K562 (cell line): ENCODE results near the gene GBF1. TPM values are rescaled to one million over a fixed set of nuclear protein-coding genes. Genes with fewer than 3 reads are reported as not detected.

Experiments used
- BCOR ChIP-seq: fragments of 450-650 bp; IDR thresholded peaks from 2 replicates; pipeline ENCODE4 v1.6.1; 2016
- BRF1 ChIP-seq: IDR thresholded peaks from 3 replicates; pipeline ENCODE4 v1.6.1; 2011; ENCODE audit warnings: borderline replicate concordance, mild to moderate bottlenecking; ENCODE audit not compliant: insufficient read length; ENCODE audit errors: extremely low read depth
- FOXK2 ChIP-seq, 2 experiments: fragments of 450-650 bp; IDR thresholded peaks in 1 of 2; conservative IDR thresholded peaks in 1 of 2; 2 replicates each; pipeline ENCODE4 v1.6.1; 2016; ENCODE audit warnings: low read depth in 2 of 2, mild to moderate bottlenecking in 1 of 2
- HMGN3 ChIP-seq: IDR thresholded peaks from 2 replicates; pipeline ENCODE4 v1.6.1; 2011; ENCODE audit warnings: borderline replicate concordance, low read depth, mild to moderate bottlenecking, mixed read lengths, low read length; ENCODE audit not compliant: insufficient read length; ENCODE audit errors: extremely low read depth
- HOXB6 ChIP-seq: fragments of 250-450 bp; sonication (Bioruptor Pico); IDR thresholded peaks from 2 replicates; pipeline ENCODE4 v1.5.1; 2022; ENCODE audit warnings: mild to moderate bottlenecking, borderline replicate concordance
- KAT2B ChIP-seq: IDR thresholded peaks from one replicate; pipeline ENCODE4 v1.6.1; 2012; ENCODE audit warnings: low read depth, mild to moderate bottlenecking, control low read depth, inconsistent platforms, low read length, moderate library complexity
- KHSRP ChIP-seq: fragments of 450-650 bp; IDR thresholded peaks from 2 replicates; pipeline ENCODE4 v1.6.1; 2017
- POLR2AphosphoS2 ChIP-seq: IDR thresholded peaks from 2 replicates; pipeline ENCODE4 v1.6.1; 2012; ENCODE audit warnings: low read length, improper control_type of control experiment
- RB1 ChIP-seq: fragments of 450-650 bp; IDR thresholded peaks from 2 replicates; pipeline ENCODE4 v1.6.1; 2017; ENCODE audit warnings: low read depth, mild to moderate bottlenecking
- RBM39 ChIP-seq: fragments of 200-400 bp; formaldehyde crosslinking; optimal IDR thresholded peaks from 2 replicates; pipeline ENCODE3; 2018; ENCODE audit warnings: low read depth, low read length
- SIN3A ChIP-seq, 2 experiments: fragments of 150-350 bp in 1 of 2; IDR thresholded peaks; 2 replicates each; pipeline ENCODE4 v1.6.1; 2011 to 2016; ENCODE audit warnings: borderline replicate concordance in 2 of 2, low read depth in 2 of 2, low read length in 2 of 2, mild to moderate bottlenecking in 2 of 2, moderate library complexity in 2 of 2; ENCODE audit not compliant: control insufficient read depth in 1 of 2
- SUPT5H ChIP-seq: fragments of 450-650 bp; IDR thresholded peaks from 2 replicates; pipeline ENCODE4 v1.6.1; 2016
- TEAD1 ChIP-seq, 2 experiments: fragments of 450-650 bp in 1 of 2; sonication (generic) in 1 of 2; formaldehyde crosslinking; IDR thresholded peaks; 2 replicates each; pipeline versions ENCODE4 v1.4.0 to v1.8.0; 2020 to 2022; ENCODE audit warnings: mild to moderate bottlenecking in 2 of 2, missing genetic modification reagents in 1 of 2
- ZBTB8A ChIP-seq: fragments of 450-650 bp; IDR thresholded peaks from 2 replicates; pipeline ENCODE4 v1.6.1; 2018; ENCODE audit warnings: mild to moderate bottlenecking, moderate library complexity; ENCODE audit not compliant: partially characterized antibody
- ZNF347 ChIP-seq: fragments of 450-650 bp; formaldehyde crosslinking; IDR thresholded peaks from 2 replicates; pipeline ENCODE4 v1.4.0; 2020; ENCODE audit warnings: low read depth, mild to moderate bottlenecking, moderate library complexity
- ZNF41 ChIP-seq: fragments of 250-450 bp; sonication (Bioruptor Pico); conservative IDR thresholded peaks from 2 replicates; pipeline ENCODE4 v1.4.0; 2020; ENCODE audit warnings: mild to moderate bottlenecking
- ZNF57 ChIP-seq: fragments of 450-650 bp; formaldehyde crosslinking; IDR thresholded peaks from 2 replicates; pipeline ENCODE4 v1.4.0; 2020; ENCODE audit warnings: mild to moderate bottlenecking, moderate library complexity
- ZNF586 ChIP-seq: fragments of 450-650 bp; formaldehyde crosslinking; conservative IDR thresholded peaks from 2 replicates; pipeline ENCODE4 v1.4.0; 2020; ENCODE audit warnings: mild to moderate bottlenecking, moderate library complexity
- ZNF76 ChIP-seq: fragments of 250-450 bp; sonication (Bioruptor Pico); IDR thresholded peaks from 2 replicates; pipeline ENCODE4 v1.4.0; 2020; ENCODE audit warnings: mild to moderate bottlenecking, moderate library complexity, borderline replicate concordance
- polyA plus RNA-seq, 8 experiments: library from polyadenylated mRNA; depleted of rRNA in 4 of 8; stranded (reverse) in 5 of 8; unstranded in 3 of 8; fragments of >200 nt; fragmentation: Nextera tagmentation in 2 of 8; fragmentation: Illumina TruSeq in 1 of 8; extraction: Ambion mirVana in 2 of 8; extraction: Trizol in 1 of 8; gene quantifications; 2 replicates each; pipeline versions ENCODE4 v1.2.1 to v1.2.3, GENCODE V29; 2011 to 2014; ENCODE audit warnings: inconsistent platforms in 1 of 8, missing spikeins in 1 of 8
- total RNA-seq, 7 experiments: library from RNA; depleted of rRNA in 6 of 7; stranded (reverse); fragments of >200 nt in 6 of 7; fragmentation: Illumina TruSeq in 2 of 7; extraction: Trizol in 2 of 7; gene quantifications; 2 replicates each; pipeline versions ENCODE4 v1.2.1 to v1.2.3, GENCODE V29; 2011 to 2021; ENCODE audit warnings: low replicate concordance in 1 of 7
- TF ChIP-seq, protein P1 (sequence below): IDR thresholded peaks from 2 replicates; pipeline ENCODE4 v1.6.1; 2016; ENCODE audit warnings: missing genetic modification characterization, missing compliant biosample characterization
- TF ChIP-seq, protein P2 (sequence below): fragments of 200-800 bp; sonication (Bioruptor generic); IDR thresholded peaks from 2 replicates; pipeline ENCODE4 v1.6.1; 2017; ENCODE audit warnings: missing genetic modification characterization, missing compliant biosample characterization
- TF ChIP-seq, protein P3 (sequence below): fragments of 450-650 bp; IDR thresholded peaks from 2 replicates; pipeline ENCODE4 v1.6.1; 2014; ENCODE audit warnings: low read depth, mild to moderate bottlenecking, moderate library complexity, borderline replicate concordance
- TF ChIP-seq, protein P4 (sequence below): fragments of 250-450 bp; sonication (Bioruptor Pico); IDR thresholded peaks from 2 replicates; pipeline ENCODE4 v1.4.0; 2020; ENCODE audit warnings: borderline replicate concordance

Gene GBF1
- total and polyA plus RNA-seq, 9 of the 15 experiments (the other 6 are each of a cell fraction or from before 2014, with no cell fraction given) = 0.69 to 28.0 (median 10.3) TPM

DNA sequence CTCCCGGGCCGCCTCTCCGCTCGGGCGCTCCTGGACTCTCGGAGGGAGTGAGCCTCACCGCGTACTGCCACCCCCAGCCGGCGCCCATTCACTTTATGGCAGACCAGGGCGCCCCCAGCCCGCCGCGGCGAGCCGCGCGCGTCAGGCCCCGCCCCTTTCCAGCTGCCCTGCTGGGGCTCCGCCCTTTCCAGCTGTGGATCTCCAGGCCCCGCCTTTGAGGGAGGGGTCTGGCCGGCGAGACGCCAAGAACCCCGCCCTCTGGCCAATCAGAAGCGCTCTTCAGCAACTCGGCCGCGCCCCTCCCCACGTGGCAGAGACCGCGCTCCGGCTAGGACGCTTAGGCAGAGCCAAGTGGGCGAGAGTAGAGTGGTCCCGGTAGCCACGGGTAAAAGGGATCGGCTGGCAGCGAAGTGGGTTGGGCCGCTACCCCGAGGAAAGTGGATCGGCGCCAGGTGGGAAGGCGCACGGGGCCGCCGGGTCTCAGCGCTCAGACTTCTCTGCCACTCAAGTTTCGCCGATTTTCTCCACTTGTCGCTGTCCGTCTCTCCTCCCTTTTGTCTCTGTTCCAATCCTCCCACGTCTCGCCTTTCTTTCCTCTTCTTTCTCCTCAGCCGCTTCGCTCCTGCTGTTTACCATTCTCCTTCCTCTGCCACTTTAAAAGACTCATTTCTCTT is 3.8 kb upstream of the GBF1 start, which contains the start of gene PITX3 (continued):
- TF ChIP-seq HMGN3 (peak; percentile 53), HOXB6 (CRISPR knock-in tag) (no peak), FOXK2 (conservative IDR thresholded peaks at IDR 0.05 in 1 of 2, IDR thresholded peaks at IDR 0.05 in 1 of 2; ENCODE audit: low read depth in 2 of 2) (peak in 1 of 2 experiments; percentile 47; a peak in 1 of 4 replicates), ZBTB8A (no peak), ZNF57 (CRISPR knock-in tag) (no peak), KHSRP (no peak), BCOR (peak; percentile 24; the same call in 1 of the 2 replicates), RB1 (peak; percentile 69; the same call in 1 of the 2 replicates), POLR2AphosphoS2 (no peak), SUPT5H (no peak), ZNF586 (no peak), KAT2B (no peak), RBM39 (no peak), BRF1 (no peak), ZNF76 (CRISPR knock-in tag) (no peak), ZNF347 (CRISPR knock-in tag) (no peak), TEAD1 (CRISPR knock-in tag; IDR thresholded peaks at IDR 0.05) (peak in 1 of 2 experiments; percentile 58; a peak in 1 of 4 replicates), ZNF41 (no peak), SIN3A (IDR thresholded peaks at IDR 0.05; ENCODE audit: borderline replicate concordance in 2 of 2, control insufficient read depth in 1 of 2, low read depth in 2 of 2, low read length in 2 of 2) (peak; percentile 37 to 79; a peak in 3 of 4 replicates)
- TF ChIP-seq, protein P1, sequence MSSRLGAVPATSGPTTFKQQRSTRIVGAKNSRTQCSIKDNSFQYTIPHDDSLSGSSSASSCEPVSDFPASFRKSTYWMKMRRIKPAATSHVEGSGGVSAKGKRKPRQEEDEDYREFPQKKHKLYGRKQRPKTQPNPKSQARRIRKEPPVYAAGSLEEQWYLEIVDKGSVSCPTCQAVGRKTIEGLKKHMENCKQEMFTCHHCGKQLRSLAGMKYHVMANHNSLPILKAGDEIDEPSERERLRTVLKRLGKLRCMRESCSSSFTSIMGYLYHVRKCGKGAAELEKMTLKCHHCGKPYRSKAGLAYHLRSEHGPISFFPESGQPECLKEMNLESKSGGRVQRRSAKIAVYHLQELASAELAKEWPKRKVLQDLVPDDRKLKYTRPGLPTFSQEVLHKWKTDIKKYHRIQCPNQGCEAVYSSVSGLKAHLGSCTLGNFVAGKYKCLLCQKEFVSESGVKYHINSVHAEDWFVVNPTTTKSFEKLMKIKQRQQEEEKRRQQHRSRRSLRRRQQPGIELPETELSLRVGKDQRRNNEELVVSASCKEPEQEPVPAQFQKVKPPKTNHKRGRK (tag) = peak; percentile 84
- TF ChIP-seq, protein P2, sequence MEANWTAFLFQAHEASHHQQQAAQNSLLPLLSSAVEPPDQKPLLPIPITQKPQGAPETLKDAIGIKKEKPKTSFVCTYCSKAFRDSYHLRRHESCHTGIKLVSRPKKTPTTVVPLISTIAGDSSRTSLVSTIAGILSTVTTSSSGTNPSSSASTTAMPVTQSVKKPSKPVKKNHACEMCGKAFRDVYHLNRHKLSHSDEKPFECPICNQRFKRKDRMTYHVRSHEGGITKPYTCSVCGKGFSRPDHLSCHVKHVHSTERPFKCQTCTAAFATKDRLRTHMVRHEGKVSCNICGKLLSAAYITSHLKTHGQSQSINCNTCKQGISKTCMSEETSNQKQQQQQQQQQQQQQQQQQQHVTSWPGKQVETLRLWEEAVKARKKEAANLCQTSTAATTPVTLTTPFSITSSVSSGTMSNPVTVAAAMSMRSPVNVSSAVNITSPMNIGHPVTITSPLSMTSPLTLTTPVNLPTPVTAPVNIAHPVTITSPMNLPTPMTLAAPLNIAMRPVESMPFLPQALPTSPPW = peak; percentile 60; the same call in 1 of the 2 replicates
- TF ChIP-seq, protein P3, sequence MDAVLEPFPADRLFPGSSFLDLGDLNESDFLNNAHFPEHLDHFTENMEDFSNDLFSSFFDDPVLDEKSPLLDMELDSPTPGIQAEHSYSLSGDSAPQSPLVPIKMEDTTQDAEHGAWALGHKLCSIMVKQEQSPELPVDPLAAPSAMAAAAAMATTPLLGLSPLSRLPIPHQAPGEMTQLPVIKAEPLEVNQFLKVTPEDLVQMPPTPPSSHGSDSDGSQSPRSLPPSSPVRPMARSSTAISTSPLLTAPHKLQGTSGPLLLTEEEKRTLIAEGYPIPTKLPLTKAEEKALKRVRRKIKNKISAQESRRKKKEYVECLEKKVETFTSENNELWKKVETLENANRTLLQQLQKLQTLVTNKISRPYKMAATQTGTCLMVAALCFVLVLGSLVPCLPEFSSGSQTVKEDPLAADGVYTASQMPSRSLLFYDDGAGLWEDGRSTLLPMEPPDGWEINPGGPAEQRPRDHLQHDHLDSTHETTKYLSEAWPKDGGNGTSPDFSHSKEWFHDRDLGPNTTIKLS = peak; percentile 86
- TF ChIP-seq, protein P4, sequence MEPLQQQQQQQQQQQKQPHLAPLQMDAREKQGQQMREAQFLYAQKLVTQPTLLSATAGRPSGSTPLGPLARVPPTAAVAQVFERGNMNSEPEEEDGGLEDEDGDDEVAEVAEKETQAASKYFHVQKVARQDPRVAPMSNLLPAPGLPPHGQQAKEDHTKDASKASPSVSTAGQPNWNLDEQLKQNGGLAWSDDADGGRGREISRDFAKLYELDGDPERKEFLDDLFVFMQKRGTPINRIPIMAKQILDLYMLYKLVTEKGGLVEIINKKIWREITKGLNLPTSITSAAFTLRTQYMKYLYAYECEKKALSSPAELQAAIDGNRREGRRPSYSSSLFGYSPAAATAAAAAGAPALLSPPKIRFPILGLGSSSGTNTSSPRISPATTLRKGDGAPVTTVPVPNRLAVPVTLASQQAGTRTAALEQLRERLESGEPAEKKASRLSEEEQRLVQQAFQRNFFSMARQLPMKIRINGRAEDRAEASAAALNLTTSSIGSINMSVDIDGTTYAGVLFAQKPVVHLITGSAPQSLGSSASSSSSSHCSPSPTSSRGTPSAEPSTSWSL (CRISPR knock-in tag) = no peak
